ENCODE results near the gene BAZ2B. TPM values are rescaled to one million over a fixed set of nuclear protein-coding genes. Genes with fewer than 3 reads are reported as not detected.

BAZ2B gene
- total and polyA plus RNA-seq, 8 donors = 60.0 to 142 (median 101) TPM

GRCh38 chr2:159651884-159652283 lies 35.5 kb upstream of the BAZ2B start:
- peaks cover 0 to 19% of the 10 kb centered on the region in 2 donors for H3K9me3 ChIP-seq
- no peaks in the 10 kb centered on the region for H3K27me3 ChIP-seq
- no peak for DNase-seq
- ATAC-seq = no peak
- no peaks in the 10 kb centered on the region for H3K36me3 ChIP-seq
- H3K4me3 ChIP-seq = no peak overlapping the region
- H3K4me1 ChIP-seq = no peaks in the 10 kb centered on the region
- intact Hi-C loops (cut with DNase I) = no loop called here
- H3K27ac ChIP-seq = no peak overlapping the region
- TF ChIP-seq CTCF (IDR thresholded peaks at IDR 0.05) = no peak

GRCh38 chr2:159650574-159650973 lies 34.2 kb upstream of the BAZ2B start:
- TF ChIP-seq CTCF (IDR thresholded peaks at IDR 0.05) = no peak
- Histone ChIP-seq H3K9me3 (peaks cover 0 to 14% of the 10 kb centered on the region in 2 donors), H3K4me3 (no peak overlapping the region), H3K27me3 (no peaks in the 10 kb centered on the region), H3K4me1 (no peaks in the 10 kb centered on the region), H3K36me3 (no peaks in the 10 kb centered on the region), H3K27ac (no peak overlapping the region)
- intact Hi-C loops (cut with DNase I) = no loop called here
- DNase-seq (no peak), ATAC-seq (no peak)

GRCh38 chr2:159648643-159649042 lies 32.3 kb upstream of the BAZ2B start:
- DNase-seq = no peak
- Histone ChIP-seq H3K27ac (no peak overlapping the region), H3K9me3 (peaks cover 0 to 5% of the 10 kb centered on the region in 2 donors), H3K4me3 (no peak overlapping the region), H3K36me3 (no peaks in the 10 kb centered on the region), H3K4me1 (no peaks in the 10 kb centered on the region), H3K27me3 (no peaks in the 10 kb centered on the region)
- no peak for ATAC-seq
- TF ChIP-seq CTCF (IDR thresholded peaks at IDR 0.05) = no peak
- intact Hi-C loops (cut with DNase I) = no loop called here

GRCh38 chr2:159647667-159648066 lies 31.3 kb upstream of the BAZ2B start:
- Histone ChIP-seq H3K36me3 (no peaks in the 10 kb centered on the region), H3K9me3 (peaks cover 0 to 5% of the 10 kb centered on the region in 2 donors), H3K4me1 (no peaks in the 10 kb centered on the region), H3K27ac (no peak overlapping the region), H3K4me3 (no peak overlapping the region), H3K27me3 (no peaks in the 10 kb centered on the region)
- DNase-seq (no peak), ATAC-seq (no peak)
- TF ChIP-seq CTCF (IDR thresholded peaks at IDR 0.05) = no peak
- intact Hi-C loops (cut with DNase I) = no loop called here

GRCh38 chr2:159640176-159640575 lies 23.8 kb upstream of the BAZ2B start:
- no peaks in the 10 kb centered on the region for H3K27me3 ChIP-seq
- H3K4me1 ChIP-seq = peaks cover 0 to 7% of the 10 kb centered on the region in 2 donors
- no peak for ATAC-seq
- no peak overlapping the region for H3K4me3 ChIP-seq
- intact Hi-C loops (cut with DNase I) = no loop called here
- DNase-seq = no peak
- H3K9me3 ChIP-seq = peaks cover 0 to 6% of the 10 kb centered on the region in 2 donors
- no peak overlapping the region for H3K27ac ChIP-seq
- no peak for TF ChIP-seq CTCF (IDR thresholded peaks at IDR 0.05)
- H3K36me3 ChIP-seq = no peaks in the 10 kb centered on the region

Measured in left lung (tissue), 10 donors.